Aortic smooth muscle cell (primary cell): ENCODE results near the gene TEN1. TPM values are rescaled to one million over a fixed set of nuclear protein-coding genes. Genes with fewer than 3 reads are reported as not detected.

Experiments
- total RNA-seq: library from RNA; depleted of rRNA; stranded (reverse); fragments of >200 nt; gene quantifications from 2 replicates; pipeline ENCODE4 v1.2.3, GENCODE V29; 2014

The TEN1 gene
- total RNA-seq: 17.3 and 18.3 TPM in 2 replicates

GRCh38 chr17:75978938-75979704, at the start of gene TEN1, which contains the start of gene ACOX1:
TEN1 (plus strand) TSS chr17:75979240; CDS start chr17:75986193, 6,953 bp downstream.
ACOX1 (minus strand) TSS chr17:75979166; CDS start chr17:75979073, 93 bp downstream.

GRCh38 chr17:75940727-75941441, 38.2 kb upstream of the TEN1 start, which contains the start of gene FBF1:
FBF1 (minus strand) TSS chr17:75941042; CDS start chr17:75938149, 2,893 bp downstream.

GRCh38 chr17:76000755-76001521, 21.9 kb downstream of the TEN1 start, which contains the start of gene CDK3:
CDK3 (plus strand) TSS chr17:76000855; CDS start chr17:76001426, 571 bp downstream.

GRCh38 chr17:76027159-76027839, 48.3 kb downstream of the TEN1 start, which contains the start of gene EVPL:
EVPL (minus strand) TSS chr17:76027306; CDS start chr17:76027198, 108 bp downstream.

Other genes starting within 250 kb of the TEN1 start
- gene GALK1, start 214.0 kb upstream of the TEN1 start, total RNA-seq: 44.9 and 46.5 TPM in 2 replicates
- gene UNK, start 194.4 kb upstream of the TEN1 start, total RNA-seq: 12.7 and 19.5 TPM in 2 replicates
- 1.5 TPM in 2 replicates for gene UNC13D, start 134.8 kb upstream of the TEN1 start, total RNA-seq
- gene WBP2, start 123.9 kb upstream of the TEN1 start, total RNA-seq: 33.2 and 41.2 TPM in 2 replicates
- 10.0 and 21.8 TPM in 2 replicates for gene TRIM47, start 100.7 kb upstream of the TEN1 start, total RNA-seq
- gene TRIM65, start 82.3 kb upstream of the TEN1 start, total RNA-seq: 8.5 and 10.8 TPM in 2 replicates
- gene MRPL38, start 74.4 kb upstream of the TEN1 start, total RNA-seq: 20.4 and 24.0 TPM in 2 replicates
- gene FBF1, start 38.2 kb upstream of the TEN1 start, total RNA-seq: 10.8 and 13.3 TPM in 2 replicates
- 63.0 and 69.9 TPM in 2 replicates for gene ACOX1, start 74 bp upstream of the TEN1 start, total RNA-seq
- 0.92 and 0.99 TPM in 2 replicates for gene CDK3, start 21.6 kb downstream of the TEN1 start, total RNA-seq
- gene EVPL, start 48.1 kb downstream of the TEN1 start, total RNA-seq: not detected in 2 replicates
- gene SRP68, start 93.3 kb downstream of the TEN1 start, total RNA-seq: 29.2 and 38.6 TPM in 2 replicates
- gene GALR2, start 95.5 kb downstream of the TEN1 start, total RNA-seq: not detected in 2 replicates
- gene ZACN, start 99.9 kb downstream of the TEN1 start, total RNA-seq: not detected in 2 replicates
- 98.9 and 104 TPM in 2 replicates for gene EXOC7, start 124.5 kb downstream of the TEN1 start, total RNA-seq
- not detected in 2 replicates for gene FOXJ1, start 162.0 kb downstream of the TEN1 start, total RNA-seq